NCI-H1105 treated with DMSO at 0.1 percent for 48 hours (cell line): Measurements from ENCODE around the gene CCDC6.
"Not testable (repeated sequence)": the region's sequence is repeated elsewhere in the genome, so short reads cannot be mapped to it uniquely, and the experiment has no call there.

ENCODE experiments used
- DNase-seq: peaks from one replicate; lab custom pipeline; 2025; lab: John Stamatoyannopoulos, UW

The CCDC6 gene

DNA sequence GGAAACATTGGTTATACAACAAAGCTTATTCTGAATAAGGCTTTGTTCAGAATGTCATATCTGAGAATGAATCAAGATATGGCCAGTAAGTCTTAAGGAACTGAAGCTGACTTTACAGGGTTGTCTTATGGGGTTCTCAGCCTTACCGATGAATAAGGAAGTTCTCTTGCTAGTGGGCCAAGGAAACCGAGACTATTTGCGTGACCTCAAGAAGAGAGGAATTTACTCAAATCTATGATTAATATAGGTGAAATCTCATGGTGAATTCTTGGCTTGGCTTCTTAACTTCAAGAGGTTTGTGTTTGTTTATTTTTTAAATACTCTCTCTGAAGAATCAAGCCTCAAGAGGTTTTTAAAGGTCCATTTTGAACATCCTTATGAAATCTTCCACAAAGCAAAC lies 148.4 kb downstream of the CCDC6 start:
- no peak for DNase-seq

DNA sequence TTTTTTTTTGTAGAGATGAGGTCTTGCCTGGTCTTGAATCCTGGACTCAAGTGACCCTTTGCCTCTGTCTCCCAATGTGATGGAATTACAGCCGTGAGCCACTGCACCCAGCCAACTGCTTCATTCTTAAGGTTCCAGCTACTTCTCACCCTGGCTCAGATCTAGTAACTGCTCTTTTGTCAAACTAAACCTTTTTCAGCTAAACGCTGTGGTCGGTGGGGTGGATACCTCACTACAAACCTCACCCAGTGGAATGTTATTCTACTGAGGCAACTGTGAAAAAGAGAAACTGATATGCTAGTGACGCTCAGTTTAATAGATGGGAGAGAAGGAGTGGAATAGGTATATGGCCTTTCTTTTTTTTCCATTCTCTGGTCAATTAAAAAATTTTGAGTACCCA lies 151.4 kb downstream of the CCDC6 start:
- DNase-seq: no peak

DNA sequence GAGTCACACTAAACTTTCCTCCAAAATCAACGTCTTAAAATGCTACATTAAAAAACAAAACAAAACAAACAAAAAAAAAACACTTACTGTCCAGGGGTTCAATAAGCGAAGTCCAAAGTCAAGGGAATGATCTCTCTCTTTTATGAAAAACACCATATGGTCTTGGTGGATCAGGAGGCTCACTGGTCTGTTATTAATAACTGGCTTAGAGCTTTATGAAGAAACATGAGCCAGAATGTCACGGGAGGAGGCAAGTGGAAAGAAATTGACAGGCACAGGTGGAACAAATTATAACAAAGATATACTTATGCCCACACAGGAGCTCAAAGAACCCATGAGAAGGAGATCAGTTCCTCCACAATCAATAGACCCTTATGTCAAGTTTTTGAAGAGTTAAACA lies 153.1 kb downstream of the CCDC6 start, which contains the start of gene MRLN:
MRLN (minus strand) TSS at position 189 of the 400 bp plus-strand sequence.
- DNase-seq: no peak

DNA sequence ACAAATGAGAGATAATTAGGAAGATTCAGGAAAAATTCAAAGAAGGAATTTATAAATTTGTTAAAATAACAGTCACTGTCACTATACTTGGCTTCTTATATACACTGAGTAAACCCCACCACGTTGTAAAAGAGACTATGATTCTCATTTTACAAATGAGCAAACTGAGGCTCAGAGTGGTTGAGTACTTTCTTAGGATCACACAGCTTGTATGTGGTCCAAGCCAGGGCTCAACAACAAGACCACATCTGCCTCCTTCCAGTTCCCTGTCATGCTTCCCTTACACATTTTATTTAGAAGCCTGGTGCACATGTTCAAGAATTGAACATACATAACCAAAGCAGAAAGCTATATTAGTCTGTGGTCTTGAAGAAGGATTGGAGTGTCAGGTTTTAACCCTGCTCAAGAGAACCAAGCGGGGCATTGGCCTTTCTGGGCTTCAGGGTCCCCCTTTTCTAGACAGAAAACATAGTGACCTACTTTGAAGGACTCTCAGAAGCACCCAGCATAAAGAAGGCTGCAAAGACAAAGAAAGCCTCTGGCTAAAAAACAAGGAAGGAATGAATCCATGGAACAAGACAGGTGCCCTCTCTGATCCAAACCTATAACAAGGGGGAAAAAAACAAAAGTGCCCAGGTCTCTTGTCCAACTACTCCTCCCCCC lies 153.9 kb downstream of the CCDC6 start:
- no peak for DNase-seq

DNA sequence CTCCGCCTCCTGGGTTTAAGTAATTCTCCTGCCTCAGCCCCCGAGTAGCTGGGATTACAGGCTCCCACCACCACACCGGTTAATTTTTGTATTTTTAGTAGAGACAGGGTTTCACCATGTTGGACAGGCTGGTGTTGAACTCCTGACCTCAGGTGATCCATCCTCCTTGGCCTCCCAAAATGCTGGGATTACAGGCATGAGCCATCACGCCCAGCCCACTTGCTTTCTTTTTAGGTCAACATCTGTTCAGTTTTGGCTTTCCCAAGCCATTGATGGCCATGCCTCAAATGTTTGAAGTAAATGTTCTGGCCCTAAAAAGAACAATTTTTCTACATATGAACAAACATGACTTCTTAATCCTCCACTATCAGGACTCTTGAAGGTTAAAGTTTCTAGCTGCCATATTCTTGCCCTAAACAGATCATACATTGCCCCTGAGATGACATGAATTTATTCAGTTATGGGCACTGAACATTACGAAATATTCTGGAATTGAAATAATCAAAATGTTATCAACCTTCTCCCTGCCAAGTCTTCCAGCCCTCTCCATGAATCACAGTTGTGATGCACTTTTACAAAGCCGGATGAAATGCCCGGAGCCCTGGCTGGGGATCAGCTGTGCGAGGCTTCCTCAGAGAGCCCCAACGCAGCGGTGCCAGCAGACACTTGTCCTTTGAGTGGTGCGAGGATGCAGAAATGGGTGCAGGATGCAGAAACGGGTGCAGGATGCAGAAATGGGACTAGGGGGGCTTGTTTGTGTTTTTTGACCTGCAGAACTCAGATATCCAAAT lies 156.0 kb downstream of the CCDC6 start:
- DNase-seq: no peak

DNA sequence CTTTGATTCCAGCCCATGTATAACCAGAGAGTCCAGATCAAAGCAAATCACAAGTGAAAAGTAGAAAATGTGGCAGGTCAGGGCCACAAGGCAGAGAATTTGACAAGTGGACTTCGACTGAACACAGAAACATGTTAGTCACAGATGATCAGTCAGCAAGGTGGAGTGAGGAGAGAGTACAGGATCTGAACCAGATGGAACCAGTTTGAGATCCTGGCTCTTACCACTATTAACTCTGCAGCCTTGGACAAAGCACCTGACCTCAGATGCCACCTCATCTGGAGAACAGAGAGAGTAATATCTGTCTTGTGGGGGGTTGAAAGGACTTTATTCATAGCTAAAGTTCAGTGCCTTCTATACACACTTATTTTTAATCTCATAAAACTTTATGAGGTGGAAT lies 157.5 kb downstream of the CCDC6 start:
- DNase-seq: no peak

DNA sequence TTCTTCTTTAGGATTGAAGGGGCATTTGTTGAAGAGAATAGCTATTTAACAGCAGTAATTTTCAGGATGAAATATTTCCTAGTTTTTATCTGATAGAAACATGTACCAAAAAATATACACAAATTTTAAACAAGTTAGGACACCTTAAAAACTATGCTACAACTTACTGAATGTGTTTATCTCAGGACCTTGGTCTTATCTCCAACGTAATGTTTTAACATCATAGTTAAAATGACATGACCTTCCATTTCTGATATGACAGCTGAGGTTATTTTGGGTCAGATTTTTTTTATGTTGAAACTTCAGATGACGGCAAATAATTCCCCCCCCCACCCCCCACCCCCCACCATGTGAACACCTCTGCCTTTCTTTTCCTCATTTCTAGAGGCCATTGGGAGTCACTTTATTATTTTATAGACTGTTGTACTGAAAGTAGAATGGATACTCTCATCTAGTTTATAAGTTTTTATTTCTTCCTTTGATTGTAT lies 161.1 kb downstream of the CCDC6 start:
- DNase-seq: no peak

DNA sequence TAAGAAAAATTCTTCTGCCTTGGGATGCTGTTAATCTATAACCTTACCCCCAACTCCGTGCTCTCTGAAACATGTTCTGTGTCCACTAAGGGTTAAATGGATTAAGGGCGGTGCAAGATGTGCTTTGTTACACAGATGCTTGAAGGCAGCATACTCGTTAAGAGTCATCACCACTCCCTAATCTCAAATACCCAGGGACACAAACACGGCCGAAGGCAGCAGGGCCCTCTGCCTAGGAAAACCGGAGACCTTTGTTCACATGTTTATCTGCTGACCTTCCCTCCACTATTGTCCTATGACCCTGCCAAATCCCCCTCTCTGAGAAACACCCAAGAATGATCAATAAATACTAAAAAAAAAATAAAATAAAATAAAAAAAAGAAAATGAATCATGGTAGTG lies 161.6 kb downstream of the CCDC6 start:
- not testable (repeated sequence) for DNase-seq

DNA sequence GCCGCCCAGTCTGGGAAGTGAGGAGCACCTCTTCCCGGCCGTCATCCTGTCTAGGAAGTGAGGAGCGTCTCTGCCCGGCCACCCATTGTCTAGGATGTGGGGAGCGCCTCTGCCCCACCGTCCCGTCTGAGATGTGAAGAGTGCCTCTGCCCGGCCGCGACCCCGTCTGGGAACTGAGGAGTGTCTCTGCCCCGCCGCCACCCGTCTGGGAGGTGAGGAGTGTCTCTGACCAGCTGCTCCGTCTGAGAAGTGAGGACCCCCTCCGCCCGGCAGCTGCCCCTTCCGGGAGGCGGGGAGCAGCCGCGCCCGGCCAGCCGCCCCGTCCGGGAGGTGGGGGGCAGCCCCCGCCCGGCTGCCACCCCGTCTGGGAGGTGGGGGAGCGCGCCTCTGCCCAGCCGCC lies 162.2 kb downstream of the CCDC6 start:
- not testable (repeated sequence) for DNase-seq

DNA sequence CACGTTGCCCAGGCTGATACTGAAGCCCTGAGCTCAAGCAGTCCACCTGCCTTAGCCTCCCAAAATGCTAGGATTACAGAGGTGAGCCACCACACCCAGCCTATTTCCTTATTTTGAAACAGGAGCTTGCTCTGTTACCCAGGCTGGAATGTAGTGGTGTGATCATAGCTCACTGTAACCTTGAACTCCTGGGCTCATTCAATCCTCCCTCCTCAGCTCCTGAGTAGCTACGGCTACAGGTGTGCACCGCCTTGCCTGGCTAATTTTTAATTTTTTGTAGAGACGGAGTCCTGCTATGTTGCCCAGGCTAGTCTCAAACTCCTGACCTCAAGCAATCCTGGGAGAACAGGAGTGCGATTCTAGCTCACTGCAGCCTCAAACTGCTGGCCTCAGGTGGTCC lies 164.8 kb downstream of the CCDC6 start:
- DNase-seq: no peak

DNA sequence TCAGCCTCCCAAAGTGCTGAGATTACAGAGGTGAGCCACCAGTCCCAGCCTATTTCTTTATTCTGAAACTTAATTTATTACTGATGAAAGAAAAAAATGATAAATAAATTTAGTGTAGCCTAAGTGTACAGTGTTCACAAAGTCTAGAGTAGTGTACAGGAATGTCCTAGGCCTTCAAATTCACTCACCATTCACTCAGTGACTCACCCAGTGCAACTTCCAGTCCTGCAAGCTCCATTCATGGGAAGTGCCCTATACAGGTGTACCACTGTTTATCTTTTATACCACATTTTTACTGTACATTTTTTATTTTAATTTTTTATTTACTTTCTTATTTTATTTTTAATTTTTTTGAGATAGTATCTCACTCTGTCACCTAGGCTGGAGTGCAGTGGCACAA lies 165.3 kb downstream of the CCDC6 start:
- DNase-seq: no peak
